Ishikawa (cell line): Measurements from ENCODE around the gene EXOC4.

Source experiments
- CREB1 ChIP-seq: IDR thresholded peaks from 2 replicates; pipeline ENCODE4 v1.6.1; 2012; ENCODE audit warnings: low read depth
- TCF12 ChIP-seq: IDR thresholded peaks from 2 replicates; pipeline ENCODE4 v1.6.1; 2012; ENCODE audit warnings: low read depth

DNA sequence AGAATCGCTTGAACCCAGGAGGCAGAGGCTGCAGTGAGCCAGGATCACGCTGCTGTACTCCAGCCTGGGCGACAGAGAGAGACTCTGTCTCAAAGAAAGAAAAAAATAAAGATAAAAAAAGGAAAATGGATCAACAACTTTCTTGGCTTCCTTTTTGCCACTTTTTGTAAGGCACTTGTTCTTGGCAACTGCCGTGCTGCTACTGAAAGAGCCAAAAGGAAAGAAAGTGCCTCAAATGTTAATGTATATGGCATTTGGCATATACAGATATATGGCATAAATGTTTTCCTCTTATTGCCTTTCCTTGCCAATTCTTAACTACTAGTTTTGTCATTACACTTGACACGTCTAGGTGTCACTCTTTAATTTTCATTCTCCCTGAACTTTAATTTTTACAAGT lies 480.5 kb downstream of the EXOC4 start:
- no peak for TF ChIP-seq CREB1
- TF ChIP-seq TCF12, result no peak
